ENCODE results near the gene FBRSL1. TPM values are rescaled to one million over a fixed set of nuclear protein-coding genes. Genes with fewer than 3 reads are reported as not detected.

The FBRSL1 gene
- total and polyA plus RNA-seq, 4 donors = 2.5 to 35.5 (median 5.6) TPM

- WGBS = 77% methylated on average over 19 of the region's 19 CpGs
- Histone ChIP-seq H3K36me3 (ENCODE audit: control insufficient read depth in 4 of 4, insufficient read depth in 3 of 4, low read depth in 1 of 4, low read length in 3 of 4) (peaks cover 0 to 2% (median 0%) of the 10 kb centered on the region in 4 donors), H3K9me3 (ENCODE audit: control insufficient read depth in 4 of 4, low read length in 3 of 4) (no peaks in the 10 kb centered on the region), H3K4me3 (ENCODE audit: low read depth in 1 of 3, low read length in 3 of 3) (no peak overlapping the region), H3K9ac (ENCODE audit: low read depth in 1 of 2, low read length in 2 of 2) (no peak overlapping the region), H3K27ac (ENCODE audit: low read depth in 1 of 2, low read length in 2 of 2) (no peak overlapping the region), H3K4me1 (ENCODE audit: control insufficient read depth in 4 of 4, insufficient read depth in 4 of 4, low read length in 3 of 4) (peaks cover 49 to 97% (median 76%) of the 10 kb centered on the region in 4 donors), H3K27me3 (ENCODE audit: control insufficient read depth in 4 of 4, insufficient read depth in 4 of 4, low read length in 3 of 4) (no peaks in the 10 kb centered on the region)
- DNase-seq (ENCODE audit: low spot score) = no peak
- TF ChIP-seq EGR1 (IDR thresholded peaks at IDR 0.05; ENCODE audit: low read depth in 2 of 2) (no peak), TAF1 (conservative IDR thresholded peaks at IDR 0.05) (no peak), JUND (IDR thresholded peaks at IDR 0.05) (no peak), HNF4A (conservative IDR thresholded peaks at IDR 0.05) (no peak), FOXA2 (IDR thresholded peaks at IDR 0.05) (no peak), RAD21 (IDR thresholded peaks at IDR 0.05) (no peak), RXRA (IDR thresholded peaks at IDR 0.05) (no peak), HNF4G (IDR thresholded peaks at IDR 0.05) (no peak), FOXA1 (IDR thresholded peaks at IDR 0.05) (no peak), NR2F2 (IDR thresholded peaks at IDR 0.05) (no peak), YY1 (IDR thresholded peaks at IDR 0.05) (no peak), SP1 (IDR thresholded peaks at IDR 0.05) (no peak), REST (IDR thresholded peaks at IDR 0.05) (no peak)
- TF ChIP-seq, protein P1, sequence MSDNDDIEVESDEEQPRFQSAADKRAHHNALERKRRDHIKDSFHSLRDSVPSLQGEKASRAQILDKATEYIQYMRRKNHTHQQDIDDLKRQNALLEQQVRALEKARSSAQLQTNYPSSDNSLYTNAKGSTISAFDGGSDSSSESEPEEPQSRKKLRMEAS (IDR thresholded peaks at IDR 0.05) = no peak
- TF ChIP-seq, protein P2, sequence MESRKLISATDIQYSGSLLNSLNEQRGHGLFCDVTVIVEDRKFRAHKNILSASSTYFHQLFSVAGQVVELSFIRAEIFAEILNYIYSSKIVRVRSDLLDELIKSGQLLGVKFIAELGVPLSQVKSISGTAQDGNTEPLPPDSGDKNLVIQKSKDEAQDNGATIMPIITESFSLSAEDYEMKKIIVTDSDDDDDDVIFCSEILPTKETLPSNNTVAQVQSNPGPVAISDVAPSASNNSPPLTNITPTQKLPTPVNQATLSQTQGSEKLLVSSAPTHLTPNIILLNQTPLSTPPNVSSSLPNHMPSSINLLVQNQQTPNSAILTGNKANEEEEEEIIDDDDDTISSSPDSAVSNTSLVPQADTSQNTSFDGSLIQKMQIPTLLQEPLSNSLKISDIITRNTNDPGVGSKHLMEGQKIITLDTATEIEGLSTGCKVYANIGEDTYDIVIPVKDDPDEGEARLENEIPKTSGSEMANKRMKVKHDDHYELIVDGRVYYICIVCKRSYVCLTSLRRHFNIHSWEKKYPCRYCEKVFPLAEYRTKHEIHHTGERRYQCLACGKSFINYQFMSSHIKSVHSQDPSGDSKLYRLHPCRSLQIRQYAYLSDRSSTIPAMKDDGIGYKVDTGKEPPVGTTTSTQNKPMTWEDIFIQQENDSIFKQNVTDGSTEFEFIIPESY (IDR thresholded peaks at IDR 0.05) = no peak
- TF ChIP-seq, protein P3, sequence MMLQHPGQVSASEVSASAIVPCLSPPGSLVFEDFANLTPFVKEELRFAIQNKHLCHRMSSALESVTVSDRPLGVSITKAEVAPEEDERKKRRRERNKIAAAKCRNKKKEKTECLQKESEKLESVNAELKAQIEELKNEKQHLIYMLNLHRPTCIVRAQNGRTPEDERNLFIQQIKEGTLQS (IDR thresholded peaks at IDR 0.05) = no peak
- TF ChIP-seq, protein P4, sequence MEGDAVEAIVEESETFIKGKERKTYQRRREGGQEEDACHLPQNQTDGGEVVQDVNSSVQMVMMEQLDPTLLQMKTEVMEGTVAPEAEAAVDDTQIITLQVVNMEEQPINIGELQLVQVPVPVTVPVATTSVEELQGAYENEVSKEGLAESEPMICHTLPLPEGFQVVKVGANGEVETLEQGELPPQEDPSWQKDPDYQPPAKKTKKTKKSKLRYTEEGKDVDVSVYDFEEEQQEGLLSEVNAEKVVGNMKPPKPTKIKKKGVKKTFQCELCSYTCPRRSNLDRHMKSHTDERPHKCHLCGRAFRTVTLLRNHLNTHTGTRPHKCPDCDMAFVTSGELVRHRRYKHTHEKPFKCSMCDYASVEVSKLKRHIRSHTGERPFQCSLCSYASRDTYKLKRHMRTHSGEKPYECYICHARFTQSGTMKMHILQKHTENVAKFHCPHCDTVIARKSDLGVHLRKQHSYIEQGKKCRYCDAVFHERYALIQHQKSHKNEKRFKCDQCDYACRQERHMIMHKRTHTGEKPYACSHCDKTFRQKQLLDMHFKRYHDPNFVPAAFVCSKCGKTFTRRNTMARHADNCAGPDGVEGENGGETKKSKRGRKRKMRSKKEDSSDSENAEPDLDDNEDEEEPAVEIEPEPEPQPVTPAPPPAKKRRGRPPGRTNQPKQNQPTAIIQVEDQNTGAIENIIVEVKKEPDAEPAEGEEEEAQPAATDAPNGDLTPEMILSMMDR (IDR thresholded peaks at IDR 0.05; ENCODE audit: low read depth, low read length, missing input control) = no peak
Measured at GRCh38 chr12:132500142-132500855, 10.3 kb downstream of the FBRSL1 start.

All from liver (tissue), 9 donors.